Left colon (tissue), 2 donors: ENCODE results near the gene CYB5B. TPM values are rescaled to one million over a fixed set of nuclear protein-coding genes. Genes with fewer than 3 reads are reported as not detected.
A peak's percentile ranks its signal among the peaks of the same experiment; 100 is the strongest.
"Not testable (repeated sequence)": the region's sequence is repeated elsewhere in the genome, so short reads cannot be mapped to it uniquely, and the experiment has no call there.

Experiments used
- ATAC-seq: fragments of 200-7000 bp; cut with Tn5 transposase; one replicate; pipeline ENCODE4 v1.9.1; 2020; ENCODE audit warnings: mild to moderate bottlenecking, moderate library complexity
- DNase-seq, 2 donors: peaks; one replicate each; pipeline ENCODE4 v3.0.0-alpha.2; 2020
- intact Hi-C, 2 donors: fragments of 100-400 bp; cut with DNase I in 1 of 2; cut with micrococcal nuclease in 1 of 2; formaldehyde crosslinking; loops; one replicate each; pipeline versions ENCODE4 v1.11.2 to v1.14.0; 2022; cut with DNase I, micrococcal nuclease
- total RNA-seq, 2 donors: library from RNA; stranded (reverse); fragmentation: NEBNext Ultra II Directional; extraction: Animal tissue kit (Norgen Biotek cat#: 25700); gene quantifications; one replicate each; pipeline ENCODE4 v1.2.1, GENCODE V29; 2021
- donor health status: DM: no; HTN: no; CAD: no.
- donor health status: DM: yes; HTN: yes; CAD: no.

The CYB5B gene
- total RNA-seq, 2 donors from 2014 or later: 153 to 186 TPM

GRCh38 chr16:69436896-69437295, 12.5 kb downstream of the CYB5B start:
- intact Hi-C loops: no loop called here
- ATAC-seq (no peak), DNase-seq (no peak)

- ATAC-seq: no peak
- no peak for DNase-seq
- intact Hi-C loops: no loop called here
Measured at GRCh38 chr16:69438465-69438864, 14.0 kb downstream of the CYB5B start.

GRCh38 chr16:69440250-69440649, 15.8 kb downstream of the CYB5B start:
- no peak for DNase-seq
- intact Hi-C loops: no loop called here
- no peak for ATAC-seq

GRCh38 chr16:69441030-69441429, 16.6 kb downstream of the CYB5B start:
- DNase-seq, intact Hi-C loops, ATAC-seq: not testable (repeated sequence)

GRCh38 chr16:69443927-69444631, 19.7 kb downstream of the CYB5B start:
- intact Hi-C loops: no loop called here
- DNase-seq: no peak
- peak; percentile 73 for ATAC-seq

GRCh38 chr16:69444873-69445517, 20.6 kb downstream of the CYB5B start:
- ATAC-seq: no peak
- intact Hi-C loops: no loop called here
- no peak for DNase-seq

GRCh38 chr16:69448470-69449193, 24.2 kb downstream of the CYB5B start:
- peak; percentile 81 for ATAC-seq
- no peak for DNase-seq
- intact Hi-C loops: no loop called here

GRCh38 chr16:69451166-69451565, 26.7 kb downstream of the CYB5B start:
- ATAC-seq (no peak), DNase-seq (no peak)
- intact Hi-C loops: no loop called here

- no peak for ATAC-seq
- intact Hi-C loops: no loop called here
- no peak for DNase-seq
Measured at GRCh38 chr16:69453936-69454335, 29.5 kb downstream of the CYB5B start.

- DNase-seq (no peak), ATAC-seq (no peak)
- intact Hi-C loops: no loop called here
Measured at GRCh38 chr16:69463876-69464275, 39.5 kb downstream of the CYB5B start.

GRCh38 chr16:69465083-69465721, 40.8 kb downstream of the CYB5B start:
- DNase-seq (peak in 1 of 2 donors; percentile 34), ATAC-seq (peak; percentile 83)
- intact Hi-C loops: no loop called here

- intact Hi-C loops: no loop called here
- no peak for DNase-seq
- no peak for ATAC-seq
Measured at GRCh38 chr16:69465881-69466280, 41.5 kb downstream of the CYB5B start.

- intact Hi-C loops: no loop called here
- no peak for DNase-seq
Measured at GRCh38 chr16:69466547-69466946, 42.1 kb downstream of the CYB5B start.

GRCh38 chr16:69467080-69467479, 42.7 kb downstream of the CYB5B start:
- no peak for DNase-seq
- intact Hi-C loops: no loop called here
- ATAC-seq: no peak

More at GRCh38 chr16:69466547-69466946, 42.1 kb downstream of the CYB5B start:
- no peak for ATAC-seq

- DNase-seq (no peak), ATAC-seq (no peak)
- intact Hi-C loops: no loop called here
Measured at GRCh38 chr16:69467531-69468204, 43.2 kb downstream of the CYB5B start.

- ATAC-seq (no peak), DNase-seq (no peak)
- intact Hi-C loops: no loop called here
Measured at GRCh38 chr16:69469807-69470561, 45.6 kb downstream of the CYB5B start.

GRCh38 chr16:69471121-69471520, 46.7 kb downstream of the CYB5B start:
- DNase-seq: no peak
- intact Hi-C loops: no loop called here
- no peak for ATAC-seq

GRCh38 chr16:69474408-69474807, 50.0 kb downstream of the CYB5B start:
- ATAC-seq: no peak
- intact Hi-C loops: no loop called here
- no peak for DNase-seq
